IMR-90 (cell line): ENCODE data around the gene ABTB1. TPM values are rescaled to one million over a fixed set of nuclear protein-coding genes. Genes with fewer than 3 reads are reported as not detected.

Source experiments
- ATAC-seq: fragments of 200-7000 bp; cut with Tn5 transposase; 2 replicates; pipeline ENCODE4 v1.9.1; 2020; ENCODE audit warnings: low read depth, mild to moderate bottlenecking, moderate library complexity
- BruUV-seq: library from RNA; stranded (reverse); fragments of 400-500 nt; replicated peaks from 2 replicates; lab custom pipeline; 2021; lab: Mats Ljungman, UMichigan
- CTCF ChIA-PET: fragments of 300-600 bp; formaldehyde crosslinking; extraction: SDS; loops from one replicate; lab custom pipeline; 2021; ENCODE audit warnings: antibody characterized with exemption; lab: Yijun Ruan, JAX
- POLR2A ChIA-PET: fragments of 300-600 bp; sonication (Branson Sonifier 250); formaldehyde crosslinking; loops from one replicate; lab custom pipeline; 2022; ENCODE audit warnings: antibody characterized with exemption; ENCODE audit not compliant: unreplicated experiment; lab: Charles Lee
- DNase-seq: peaks from one replicate; pipeline ENCODE4 v3.0.0; 2013
- H2AFZ ChIP-seq: replicated peaks from 2 replicates; pipeline ENCODE3; 2013; ENCODE audit warnings: low read length, mild to moderate bottlenecking; ENCODE audit not compliant: poor library complexity
- H2AK5ac ChIP-seq: 2 replicates; pipeline ENCODE4 v1.6.1; 2013; ENCODE audit warnings: low read depth, low read length, inconsistent platforms
- H2AK9ac ChIP-seq: replicated peaks from 2 replicates; pipeline ENCODE3; 2013; ENCODE audit warnings: mild to moderate bottlenecking, low read depth, low read length, moderate library complexity; ENCODE audit not compliant: poor library complexity
- H2BK120ac ChIP-seq: 2 replicates; pipeline ENCODE4 v1.6.1; 2013; ENCODE audit warnings: low read depth, low read length, inconsistent platforms
- H2BK15ac ChIP-seq: 3 replicates; pipeline ENCODE4 v1.6.1; 2013; ENCODE audit warnings: low read depth, low read length, inconsistent platforms
- H2BK20ac ChIP-seq: 2 replicates; pipeline ENCODE4 v1.6.1; 2013; ENCODE audit warnings: low read depth, mild to moderate bottlenecking, inconsistent platforms, low read length, moderate library complexity
- H2BK5ac ChIP-seq: 2 replicates; pipeline ENCODE4 v1.6.1; 2013; ENCODE audit warnings: mild to moderate bottlenecking, low read depth, low read length, inconsistent platforms; ENCODE audit not compliant: poor library complexity, severe bottlenecking
- H3K14ac ChIP-seq: replicated peaks from 2 replicates; pipeline ENCODE4 v1.6.1; 2013; ENCODE audit warnings: low read depth, low read length, inconsistent platforms
- H3K18ac ChIP-seq: 2 replicates; pipeline ENCODE4 v1.6.1; 2013; ENCODE audit warnings: low read depth, low read length, control low read depth
- H3K23ac ChIP-seq: 2 replicates; pipeline ENCODE4 v1.6.1; 2013; ENCODE audit warnings: low read depth, low read length, inconsistent platforms
- H3K27ac ChIP-seq: 2 replicates; pipeline ENCODE4 v1.5.1; 2013; ENCODE audit warnings: mild to moderate bottlenecking, control low read depth, low read length; ENCODE audit not compliant: insufficient read depth
- H3K27me3 ChIP-seq: 2 replicates; pipeline ENCODE4 v1.6.1; 2013; ENCODE audit warnings: low read length; ENCODE audit not compliant: control insufficient read depth, insufficient read depth
- H3K36me3 ChIP-seq: 2 replicates; pipeline ENCODE4 v1.6.1; 2013; ENCODE audit warnings: low read length, mixed read lengths; ENCODE audit not compliant: control insufficient read depth, insufficient read depth
- H3K4ac ChIP-seq: 2 replicates; pipeline ENCODE4 v1.6.1; 2013; ENCODE audit warnings: low read depth, low read length, inconsistent platforms
- H3K4me1 ChIP-seq: 2 replicates; pipeline ENCODE4 v1.6.1; 2013; ENCODE audit warnings: low read length, mixed read lengths; ENCODE audit not compliant: control insufficient read depth, insufficient read depth
- H3K4me2 ChIP-seq: 2 replicates; pipeline ENCODE4 v1.6.1; 2013; ENCODE audit warnings: low read depth, mild to moderate bottlenecking, control low read depth, low read length, moderate library complexity
- H3K4me3 ChIP-seq: 2 replicates; pipeline ENCODE4 v1.5.1; 2013; ENCODE audit warnings: low read depth, mild to moderate bottlenecking, control low read depth, low read length, moderate library complexity; ENCODE audit not compliant: insufficient read depth
- H3K56ac ChIP-seq: 2 replicates; pipeline ENCODE4 v1.6.1; 2013; ENCODE audit warnings: low read length, inconsistent platforms; ENCODE audit not compliant: insufficient read depth; ENCODE audit errors: extremely low read depth
- H3K79me1 ChIP-seq, 2 experiments: 2 replicates each; pipeline ENCODE4 v1.6.1; 2013; ENCODE audit warnings: low read length in 2 of 2, inconsistent platforms in 1 of 2, low read depth in 1 of 2
- H3K9ac ChIP-seq: 2 replicates; pipeline ENCODE4 v1.6.1; 2013; ENCODE audit warnings: low read depth, low read length, control low read depth
- H3K9me1 ChIP-seq: 2 replicates; pipeline ENCODE4 v1.6.1; 2013; ENCODE audit warnings: low read length, inconsistent platforms; ENCODE audit not compliant: insufficient read depth
- H3K9me3 ChIP-seq: 2 replicates; pipeline ENCODE4 v1.6.1; 2013; ENCODE audit warnings: low read length; ENCODE audit not compliant: control insufficient read depth, insufficient read depth
- H4K20me1 ChIP-seq: 2 replicates; pipeline ENCODE4 v1.6.1; 2013; ENCODE audit warnings: low read length, inconsistent platforms; ENCODE audit not compliant: insufficient read depth
- H4K5ac ChIP-seq: 2 replicates; pipeline ENCODE4 v1.6.1; 2013; ENCODE audit warnings: mild to moderate bottlenecking, low read depth, low read length, control low read depth
- H4K8ac ChIP-seq, 2 experiments: 2 replicates each; pipeline ENCODE4 v1.6.1; 2013; ENCODE audit warnings: low read depth in 2 of 2, low read length in 2 of 2, control low read depth in 1 of 2, inconsistent platforms in 1 of 2
- H4K91ac ChIP-seq: 2 replicates; pipeline ENCODE4 v1.6.1; 2013; ENCODE audit warnings: low read depth, low read length, inconsistent platforms; ENCODE audit not compliant: insufficient read depth
- NFE2L2 ChIP-seq: fragments of 150-350 bp; IDR thresholded peaks from 2 replicates; pipeline ENCODE4 v1.6.1; 2016; ENCODE audit warnings: low read depth, mild to moderate bottlenecking, low read length
- RCOR1 ChIP-seq: IDR thresholded peaks from 2 replicates; pipeline ENCODE4 v1.6.1; 2012; ENCODE audit warnings: mild to moderate bottlenecking, low read length, improper control_type of control experiment; ENCODE audit not compliant: insufficient replicate concordance
- RFX5 ChIP-seq: IDR thresholded peaks from 2 replicates; pipeline ENCODE4 v1.8.0; 2012; ENCODE audit warnings: low read depth, mild to moderate bottlenecking, low read length, moderate library complexity
- WGBS, 2 experiments: methylation state at CpG; one replicate each; pipeline versions ENCODE4 v1.1.5 to v1.1.7; 2013; ENCODE audit warnings: missing lambda C conversion rate in 2 of 2; ENCODE audit not compliant: insufficient read length in 1 of 2; ENCODE audit errors: extremely low coverage in 2 of 2; 5-methylcytosine and 5-hydroxymethylcytosine counted together
- dilution Hi-C: fragments of 300-500 bp; cut with HindIII; formaldehyde crosslinking; loops from one replicate; pipeline ENCODE4 v1.14.3; 2018; ENCODE audit warnings: low sequenced_read_pairs; ENCODE audit not compliant: unreplicated experiment
- in situ Hi-C: fragments of 300-500 bp; cut with MboI; formaldehyde crosslinking; loops from 3 replicates; pipeline ENCODE4 v1.14.3; 2019; ENCODE audit warnings: low sequenced_read_pairs, inconsistent platforms, mixed read lengths
- intact Hi-C: fragments of 100-400 bp; cut with micrococcal nuclease; formaldehyde crosslinking; loops from 2 replicates; pipeline ENCODE4 v1.10.0; 2022
- polyA plus RNA-seq, 3 experiments: library from polyadenylated mRNA; depleted of rRNA; stranded (reverse); fragments of >200 nt; gene quantifications; 2 replicates each; pipeline ENCODE4 v1.2.3, GENCODE V29; 2012; ENCODE audit warnings: low replicate concordance in 1 of 3
- total RNA-seq: library from RNA; depleted of rRNA; stranded (reverse); fragments of >200 nt; gene quantifications from 2 replicates; pipeline ENCODE4 v1.2.3, GENCODE V29; 2012

Gene ABTB1
- total and polyA plus RNA-seq, 2 of the 4 experiments (the other 2 are of a cell fraction): 3.2 to 23.0 TPM

- H4K20me1 ChIP-seq: no peaks in the 10 kb centered on the region
- H3K27me3 ChIP-seq: no peaks in the 10 kb centered on the region
- no peak overlapping the region for H2BK120ac ChIP-seq
- H3K9me3 ChIP-seq: no peaks in the 10 kb centered on the region
- no peak overlapping the region for H3K4me3 ChIP-seq
- no TSS peak for BruUV-seq
- intact Hi-C loops: no loop called here
- H3K9me1 ChIP-seq: peaks cover 5% of the 10 kb centered on the region; the same call in 1 of the 2 replicates
- H3K4me1 ChIP-seq: peaks cover under 1% of the 10 kb centered on the region; the same call in 1 of the 2 replicates
- H3K9ac ChIP-seq: no peak overlapping the region
- no peak overlapping the region for H3K18ac ChIP-seq
- in situ Hi-C loops: no loop called here
- DNase-seq: no peak
- no peak overlapping the region for H2AK5ac ChIP-seq
- H2BK20ac ChIP-seq: no peak overlapping the region
- H2AFZ ChIP-seq: no peak overlapping the region
- no peak overlapping the region for H3K56ac ChIP-seq
- H4K5ac ChIP-seq: no peak overlapping the region
- ATAC-seq: no peak
- dilution Hi-C loops: no loop called here
- peaks cover 20% of the 10 kb centered on the region for H3K36me3 ChIP-seq
- no peak overlapping the region for H2BK15ac ChIP-seq
- no peak for TF ChIP-seq RCOR1
- TF ChIP-seq NFE2L2: no peak
- TF ChIP-seq RFX5: no peak
- ChIA-PET POLR2A (no interaction called here), CTCF (no interaction called here)
- peaks cover 0 to 40% of the 10 kb centered on the region in 2 experiments; a peak in 1 of 4 replicates for H3K79me1 ChIP-seq
- H4K8ac ChIP-seq: no peak overlapping the region
- no peak overlapping the region for H3K23ac ChIP-seq
- H2AK9ac ChIP-seq: no peak overlapping the region
- no peak overlapping the region for H3K4ac ChIP-seq
- H2BK5ac ChIP-seq: no peak overlapping the region
- no peak overlapping the region for H4K91ac ChIP-seq
- WGBS, 2 experiments: 80% methylated on average over 1 of the region's 14 CpGs; no CpG with 5 or more reads in 1 of the 2 experiments
- H3K4me2 ChIP-seq: no peak overlapping the region
- H3K27ac ChIP-seq: no peak overlapping the region
- no peak overlapping the region for H3K14ac ChIP-seq
Measured at GRCh38 chr3:127717357-127718244, 44.8 kb downstream of the ABTB1 start.
